NB4 (cell line): ENCODE data around the gene SLC24A2.

Experiments
- DNase-seq: peaks from one replicate; pipeline ENCODE4 v3.0.0; 2010; ENCODE audit warnings: low read depth
- H3K4me3 ChIP-seq: one replicate; pipeline ENCODE4 v1.5.1; 2011; ENCODE audit warnings: mild to moderate bottlenecking, low read depth, low read length, moderate library complexity
- CTCF ChIP-seq: IDR thresholded peaks from one replicate; pipeline ENCODE4 v1.5.1; 2012; ENCODE audit warnings: low read depth, low read length
- MAX ChIP-seq: IDR thresholded peaks from 2 replicates; pipeline ENCODE4 v1.6.1; 2011; ENCODE audit warnings: low read depth, low read length
- MYC ChIP-seq: IDR thresholded peaks from 2 replicates; pipeline ENCODE4 v1.6.1; 2011; ENCODE audit warnings: low read depth, low read length
- POLR2A ChIP-seq: IDR thresholded peaks from 2 replicates; pipeline ENCODE4 v1.6.1; 2011; ENCODE audit warnings: mild to moderate bottlenecking; ENCODE audit not compliant: insufficient read length; ENCODE audit errors: extremely low read depth

SLC24A2 gene

GRCh38 chr9:19757745-19758144 is 31.1 kb downstream of the SLC24A2 start:
- H3K4me3 ChIP-seq, result no peak overlapping the region
- no peak for TF ChIP-seq MYC
- no peak for TF ChIP-seq POLR2A
- TF ChIP-seq CTCF, result no peak
- TF ChIP-seq MAX, result no peak
- peak; percentile 53 for DNase-seq

- no peak for DNase-seq
- TF ChIP-seq POLR2A, result no peak
- no peak for TF ChIP-seq MYC
- no peak for TF ChIP-seq MAX
- no peak for TF ChIP-seq CTCF
- H3K4me3 ChIP-seq, result no peak overlapping the region
Measured at GRCh38 chr9:19754921-19755320, 33.9 kb downstream of the SLC24A2 start.

- H3K4me3 ChIP-seq, result peak overlapping the region; percentile 8
- no peak for TF ChIP-seq CTCF
- TF ChIP-seq MYC, result peak; percentile 59
- no peak for TF ChIP-seq POLR2A
- DNase-seq, result peak; percentile 97
Measured at GRCh38 chr9:19748278-19749126, 40.3 kb downstream of the SLC24A2 start.

GRCh38 chr9:19746223-19746622 is 42.6 kb downstream of the SLC24A2 start:
- H3K4me3 ChIP-seq, result no peak overlapping the region
- TF ChIP-seq CTCF, result no peak
- no peak for TF ChIP-seq MAX
- no peak for TF ChIP-seq POLR2A
- TF ChIP-seq MYC, result no peak
- DNase-seq, result no peak

GRCh38 chr9:19741178-19741577 is 47.7 kb downstream of the SLC24A2 start:
- DNase-seq, result no peak
- TF ChIP-seq MYC, result no peak
- TF ChIP-seq CTCF, result no peak
- TF ChIP-seq MAX, result no peak
- TF ChIP-seq POLR2A, result no peak
- no peak overlapping the region for H3K4me3 ChIP-seq
